ENCODE data around the gene NCAPH2. TPM values are rescaled to one million over a fixed set of nuclear protein-coding genes. Genes with fewer than 3 reads are reported as not detected.

Gene NCAPH2
- total and polyA plus RNA-seq, 2 experiments from 2014 or later = 50.3 to 59.4 TPM

DNA sequence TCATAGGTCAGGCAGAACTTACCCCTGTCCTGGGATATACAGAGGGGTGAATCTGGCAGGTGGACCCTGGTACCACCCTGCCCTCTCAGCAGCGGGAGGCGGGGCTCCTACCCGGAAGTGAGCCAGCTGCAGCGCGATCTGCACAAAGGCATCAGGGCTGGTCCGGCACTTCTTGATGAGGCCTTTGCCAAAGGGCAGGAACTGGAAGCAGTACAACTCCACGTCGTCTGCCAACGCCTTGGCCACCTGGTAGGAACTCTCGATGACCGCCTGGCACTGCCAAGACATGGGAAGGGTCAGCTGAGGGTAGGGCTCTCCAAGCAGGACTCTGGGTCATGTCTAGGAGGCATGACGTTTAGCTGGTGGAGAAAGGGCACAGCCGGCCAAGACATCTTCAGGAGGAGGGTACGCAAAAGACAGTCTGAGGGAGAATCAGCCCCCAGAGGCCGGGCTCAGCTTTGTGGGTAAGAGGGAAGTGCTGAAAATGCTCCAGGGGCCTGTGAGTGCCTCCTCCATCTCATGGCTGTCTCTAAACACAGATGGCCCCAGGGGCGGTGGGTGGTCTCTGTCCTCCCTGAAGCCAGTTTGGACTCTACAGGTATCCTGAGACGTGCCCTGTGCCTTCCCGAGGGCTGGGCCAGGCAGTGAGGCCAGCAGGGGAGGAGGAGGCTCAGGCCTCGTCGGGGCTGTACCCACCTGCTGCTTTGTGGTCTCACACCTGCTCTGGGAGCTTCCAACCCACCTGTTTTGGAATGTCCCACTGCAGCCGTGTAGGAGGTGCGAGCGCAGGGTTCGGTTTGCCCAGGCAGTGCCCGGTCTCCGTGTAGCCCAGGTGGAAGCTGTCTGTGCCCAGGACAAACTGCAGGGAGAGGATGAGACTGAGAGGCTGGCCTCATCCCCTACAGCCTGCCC lies 63.5 kb downstream of the NCAPH2 start:
- no peaks in the 10 kb centered on the region for H3K27me3 ChIP-seq
- no peaks in the 10 kb centered on the region for H3K4me1 ChIP-seq (ENCODE audit: low read depth)
- DNase-seq (ENCODE audit: low read depth in 1 of 2, low spot score in 1 of 2) = no peak
- peaks cover 37% of the 10 kb centered on the region for H3K36me3 ChIP-seq
- H3K9me3 ChIP-seq (ENCODE audit: low read depth) = no peaks in the 10 kb centered on the region
- H3K4me3 ChIP-seq = no peak overlapping the region
- H3K27ac ChIP-seq = no peak overlapping the region
- TF ChIP-seq, protein P1, sequence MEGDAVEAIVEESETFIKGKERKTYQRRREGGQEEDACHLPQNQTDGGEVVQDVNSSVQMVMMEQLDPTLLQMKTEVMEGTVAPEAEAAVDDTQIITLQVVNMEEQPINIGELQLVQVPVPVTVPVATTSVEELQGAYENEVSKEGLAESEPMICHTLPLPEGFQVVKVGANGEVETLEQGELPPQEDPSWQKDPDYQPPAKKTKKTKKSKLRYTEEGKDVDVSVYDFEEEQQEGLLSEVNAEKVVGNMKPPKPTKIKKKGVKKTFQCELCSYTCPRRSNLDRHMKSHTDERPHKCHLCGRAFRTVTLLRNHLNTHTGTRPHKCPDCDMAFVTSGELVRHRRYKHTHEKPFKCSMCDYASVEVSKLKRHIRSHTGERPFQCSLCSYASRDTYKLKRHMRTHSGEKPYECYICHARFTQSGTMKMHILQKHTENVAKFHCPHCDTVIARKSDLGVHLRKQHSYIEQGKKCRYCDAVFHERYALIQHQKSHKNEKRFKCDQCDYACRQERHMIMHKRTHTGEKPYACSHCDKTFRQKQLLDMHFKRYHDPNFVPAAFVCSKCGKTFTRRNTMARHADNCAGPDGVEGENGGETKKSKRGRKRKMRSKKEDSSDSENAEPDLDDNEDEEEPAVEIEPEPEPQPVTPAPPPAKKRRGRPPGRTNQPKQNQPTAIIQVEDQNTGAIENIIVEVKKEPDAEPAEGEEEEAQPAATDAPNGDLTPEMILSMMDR (IDR thresholded peaks at IDR 0.05; ENCODE audit: low read depth, low read length) = no peak

DNA sequence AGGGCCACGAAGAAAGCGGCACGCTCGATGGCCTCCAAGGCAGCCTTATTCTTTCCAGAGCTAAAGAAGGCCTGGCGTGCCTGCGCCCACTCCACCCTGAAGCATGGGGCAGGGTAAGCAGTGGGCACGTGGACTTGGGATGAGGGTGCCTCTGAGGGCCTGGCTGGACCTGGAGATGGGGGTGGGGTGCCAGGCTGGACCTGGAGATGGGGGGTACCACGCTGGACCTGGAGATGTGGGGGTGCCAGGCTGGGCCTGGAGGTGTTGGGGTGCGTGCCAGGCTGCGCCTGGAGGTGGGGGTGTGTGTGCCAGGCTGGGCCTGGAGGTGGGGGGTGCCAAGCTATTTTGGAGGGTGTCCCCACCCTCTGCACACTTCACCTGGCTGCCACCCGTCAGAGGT lies 64.9 kb downstream of the NCAPH2 start:
- no peak for DNase-seq (ENCODE audit: low read depth in 1 of 2, low spot score in 1 of 2)
- Histone ChIP-seq H3K27ac (no peak overlapping the region), H3K36me3 (peaks cover 37% of the 10 kb centered on the region), H3K27me3 (no peaks in the 10 kb centered on the region), H3K4me3 (no peak overlapping the region), H3K4me1 (ENCODE audit: low read depth) (peaks cover under 1% of the 10 kb centered on the region), H3K9me3 (ENCODE audit: low read depth) (no peaks in the 10 kb centered on the region)
- TF ChIP-seq, protein P1 (IDR thresholded peaks at IDR 0.05; ENCODE audit: low read depth, low read length) = no peak

DNA sequence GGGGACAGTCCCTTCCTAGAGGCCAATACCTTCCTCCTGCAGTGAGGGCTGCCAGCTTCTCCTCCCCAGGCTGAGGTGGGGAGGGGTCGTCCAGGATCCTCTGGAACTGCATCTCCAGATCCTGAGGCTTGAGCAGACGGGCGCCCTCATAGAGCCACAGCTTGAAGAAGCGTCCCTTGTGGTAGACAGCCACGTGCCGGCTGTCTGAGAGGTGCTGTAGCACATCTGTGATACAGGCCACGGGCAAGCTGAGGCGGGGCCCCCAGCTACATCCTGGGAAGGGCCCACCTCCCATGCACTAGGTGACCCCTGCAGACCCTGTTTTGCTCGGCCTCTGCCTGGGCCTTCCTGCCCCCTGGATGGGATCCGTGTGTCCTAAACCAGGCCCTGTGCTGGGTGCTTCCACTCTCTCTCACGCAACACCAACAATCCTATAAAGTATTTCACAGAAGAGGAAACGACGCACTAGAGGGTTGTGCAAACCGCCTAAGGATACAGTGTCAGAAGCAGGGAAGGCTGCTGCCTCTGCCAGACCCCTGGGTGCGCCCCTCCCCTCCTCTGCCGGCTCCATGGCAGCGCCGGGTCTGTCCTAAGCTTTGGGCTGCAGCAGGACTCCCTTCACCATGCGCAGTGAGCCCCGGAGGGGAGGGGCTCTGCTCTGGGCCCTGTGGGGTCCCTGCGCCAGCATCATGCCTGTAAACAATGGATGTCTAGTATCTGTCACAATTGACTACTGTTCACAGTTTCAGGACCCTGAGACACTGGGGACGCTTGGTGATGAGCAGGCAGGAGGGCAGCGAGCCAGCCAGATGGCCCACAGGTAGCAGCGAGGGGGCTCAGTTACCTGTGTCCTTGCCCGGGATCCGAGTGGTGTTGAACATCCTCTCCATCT lies 65.7 kb downstream of the NCAPH2 start:
- Histone ChIP-seq H3K4me3 (no peak overlapping the region), H3K4me1 (ENCODE audit: low read depth) (peaks cover 8% of the 10 kb centered on the region), H3K36me3 (peaks cover 32% of the 10 kb centered on the region), H3K9me3 (ENCODE audit: low read depth) (no peaks in the 10 kb centered on the region), H3K27me3 (no peaks in the 10 kb centered on the region), H3K27ac (no peak overlapping the region)
- no peak for DNase-seq (ENCODE audit: low read depth in 1 of 2, low spot score in 1 of 2)
- TF ChIP-seq, protein P1 (IDR thresholded peaks at IDR 0.05; ENCODE audit: low read depth, low read length) = no peak

DNA sequence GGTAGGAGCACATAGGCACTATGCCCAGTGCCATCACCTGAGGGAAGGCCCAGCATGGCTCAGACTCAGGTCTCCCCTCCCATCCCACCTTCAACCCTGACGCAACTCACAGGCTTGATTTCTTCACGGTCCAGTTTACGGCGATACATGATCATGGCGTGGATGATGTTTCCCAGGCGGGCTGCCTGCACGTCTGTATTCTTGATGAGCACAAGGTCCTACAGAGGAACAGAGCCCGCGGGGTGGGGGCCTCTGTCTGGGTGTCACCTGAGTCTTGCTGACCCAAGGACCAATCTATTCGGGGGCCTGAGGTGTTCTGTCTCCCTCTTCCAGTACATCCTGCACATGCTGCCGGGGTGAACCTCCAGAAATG lies 66.3 kb downstream of the NCAPH2 start:
- Histone ChIP-seq H3K36me3 (peaks cover 27% of the 10 kb centered on the region), H3K4me3 (no peak overlapping the region), H3K27me3 (no peaks in the 10 kb centered on the region), H3K9me3 (ENCODE audit: low read depth) (no peaks in the 10 kb centered on the region), H3K4me1 (ENCODE audit: low read depth) (peaks cover 15% of the 10 kb centered on the region), H3K27ac (no peak overlapping the region)
- TF ChIP-seq, protein P1 (IDR thresholded peaks at IDR 0.05; ENCODE audit: low read depth, low read length) = no peak
- no peak for DNase-seq (ENCODE audit: low read depth in 1 of 2, low spot score in 1 of 2)

Other genes with a start within 250 kb of the NCAPH2 start
- gene MAPK12, start 246.5 kb upstream of the NCAPH2 start, total RNA-seq = 45.5 and 52.1 TPM in 2 replicates
- 61.5 and 67.1 TPM in 2 replicates for gene MAPK12, start 246.5 kb upstream of the NCAPH2 start, polyA plus RNA-seq
- gene MAPK11, start 237.8 kb upstream of the NCAPH2 start, total RNA-seq = 0.49 and 0.63 TPM in 2 replicates
- 0.12 TPM in 1 of 2 replicates, not detected in the other for gene MAPK11, start 237.8 kb upstream of the NCAPH2 start, polyA plus RNA-seq
- 142 and 195 TPM in 2 replicates for gene PLXNB2, start 200.6 kb upstream of the NCAPH2 start, total RNA-seq
- gene PLXNB2, start 200.6 kb upstream of the NCAPH2 start, polyA plus RNA-seq = 77.0 and 83.2 TPM in 2 replicates
- 7.0 and 7.9 TPM in 2 replicates for gene DENND6B, start 181.2 kb upstream of the NCAPH2 start, total RNA-seq
- gene DENND6B, start 181.2 kb upstream of the NCAPH2 start, polyA plus RNA-seq = 10.6 and 13.3 TPM in 2 replicates
- 78.6 and 88.4 TPM in 2 replicates for gene PPP6R2, start 164.9 kb upstream of the NCAPH2 start, total RNA-seq
- 39.8 and 41.4 TPM in 2 replicates for gene PPP6R2, start 164.9 kb upstream of the NCAPH2 start, polyA plus RNA-seq
- 75.9 and 111 TPM in 2 replicates for gene SBF1, start 33.2 kb upstream of the NCAPH2 start, total RNA-seq
- 39.1 and 47.4 TPM in 2 replicates for gene SBF1, start 33.2 kb upstream of the NCAPH2 start, polyA plus RNA-seq
- 0.39 and 1.6 TPM in 2 replicates for gene ADM2, start 26.7 kb upstream of the NCAPH2 start, total RNA-seq
- gene ADM2, start 26.7 kb upstream of the NCAPH2 start, polyA plus RNA-seq = 0.10 TPM in 1 of 2 replicates, not detected in the other
- gene MIOX, start 21.4 kb upstream of the NCAPH2 start, total RNA-seq = not detected in 2 replicates
- not detected in 2 replicates for gene MIOX, start 21.4 kb upstream of the NCAPH2 start, polyA plus RNA-seq
- 79.9 and 91.7 TPM in 2 replicates for gene LMF2, start 522 bp upstream of the NCAPH2 start, total RNA-seq
- 72.9 and 82.9 TPM in 2 replicates for gene LMF2, start 522 bp upstream of the NCAPH2 start, polyA plus RNA-seq
- 4.1 TPM in 1 of 2 replicates, not detected in the other for gene SCO2, start 17.4 kb downstream of the NCAPH2 start, total RNA-seq
- 0.84 and 10.5 TPM in 2 replicates for gene SCO2, start 17.4 kb downstream of the NCAPH2 start, polyA plus RNA-seq
- 2.6 and 7.8 TPM in 2 replicates for gene TYMP, start 21.8 kb downstream of the NCAPH2 start, total RNA-seq
- 10.0 and 17.7 TPM in 2 replicates for gene TYMP, start 21.8 kb downstream of the NCAPH2 start, polyA plus RNA-seq
- 0.07 and 0.18 TPM in 2 replicates for gene KLHDC7B, start 37.7 kb downstream of the NCAPH2 start, total RNA-seq
- 0.45 TPM in 1 of 2 replicates, not detected in the other for gene KLHDC7B, start 37.7 kb downstream of the NCAPH2 start, polyA plus RNA-seq
- gene SYCE3, start 54.7 kb downstream of the NCAPH2 start, total RNA-seq = not detected in 2 replicates
- 3.8 TPM in 1 of 2 replicates, not detected in the other for gene SYCE3, start 54.7 kb downstream of the NCAPH2 start, polyA plus RNA-seq
- gene CPT1B, start 70.2 kb downstream of the NCAPH2 start, total RNA-seq = 25.7 and 39.1 TPM in 2 replicates
- gene CPT1B, start 70.2 kb downstream of the NCAPH2 start, polyA plus RNA-seq = 53.1 and 58.7 TPM in 2 replicates
- gene CHKB, start 74.6 kb downstream of the NCAPH2 start, total RNA-seq = 54.6 and 73.4 TPM in 2 replicates
- gene CHKB, start 74.6 kb downstream of the NCAPH2 start, polyA plus RNA-seq = 100 and 134 TPM in 2 replicates
- 1.7 and 2.4 TPM in 2 replicates for gene MAPK8IP2, start 92.6 kb downstream of the NCAPH2 start, total RNA-seq
- 0.35 and 0.42 TPM in 2 replicates for gene MAPK8IP2, start 92.6 kb downstream of the NCAPH2 start, polyA plus RNA-seq
- 53.1 and 58.1 TPM in 2 replicates for gene ARSA, start 119.9 kb downstream of the NCAPH2 start, total RNA-seq
- 16.4 and 16.8 TPM in 2 replicates for gene ARSA, start 119.9 kb downstream of the NCAPH2 start, polyA plus RNA-seq
- 10.9 and 14.4 TPM in 2 replicates for gene SHANK3, start 164.6 kb downstream of the NCAPH2 start, total RNA-seq
- gene SHANK3, start 164.6 kb downstream of the NCAPH2 start, polyA plus RNA-seq = 3.3 and 4.1 TPM in 2 replicates
- gene ACR, start 230.0 kb downstream of the NCAPH2 start, total RNA-seq = 0.07 and 0.77 TPM in 2 replicates
- not detected in 2 replicates for gene ACR, start 230.0 kb downstream of the NCAPH2 start, polyA plus RNA-seq